GM12875 (cell line): ENCODE results near the gene C10orf95.

Experiments
- H3K4me3 ChIP-seq: one replicate; pipeline ENCODE4 v1.5.1; 2011; ENCODE audit warnings: low read depth, low read length, control low read depth
- CTCF ChIP-seq: IDR thresholded peaks from 2 replicates; pipeline ENCODE4 v1.5.1; 2011; ENCODE audit warnings: low read depth, mild to moderate bottlenecking, control low read depth, inconsistent platforms, low read length, moderate library complexity, borderline replicate concordance; ENCODE audit not compliant: insufficient read depth

The C10orf95 gene

DNA sequence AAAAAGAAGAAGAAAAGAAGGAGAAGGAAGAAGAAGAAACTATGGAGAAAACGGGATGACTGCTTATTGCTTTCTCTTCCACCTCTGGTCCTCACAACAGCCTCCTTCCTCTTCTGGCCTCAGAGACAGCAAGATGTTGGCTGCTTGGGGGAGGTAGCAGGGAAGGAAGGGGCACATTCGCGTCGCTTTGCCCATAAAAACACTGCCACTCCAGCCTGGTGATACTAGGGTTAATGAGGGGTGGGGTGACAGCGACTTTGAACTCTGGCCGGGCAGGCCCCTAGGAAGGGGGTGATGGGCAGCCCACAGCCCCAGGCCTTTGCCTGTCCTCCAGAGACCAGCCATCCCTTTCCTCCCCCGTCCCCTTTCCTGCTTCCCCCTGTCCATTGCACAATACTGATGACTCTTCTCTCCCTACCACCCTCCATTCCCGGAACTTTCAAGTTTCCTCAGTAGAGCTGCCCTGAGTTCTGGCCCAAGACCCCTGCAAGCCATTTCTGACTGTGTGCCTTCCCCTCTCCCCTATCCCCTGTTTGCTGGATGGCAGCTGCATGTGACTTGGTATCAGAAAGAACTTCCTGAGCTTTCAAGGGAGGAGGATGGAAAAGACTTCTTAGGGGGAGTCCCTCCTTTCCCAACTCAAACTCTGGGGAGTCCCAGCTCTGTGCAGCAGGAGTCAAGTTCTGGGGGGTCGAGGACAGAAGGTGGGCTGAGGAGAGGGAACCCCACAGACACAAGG, 16.8 kb downstream of the C10orf95 start:
- no peak for TF ChIP-seq CTCF
- H3K4me3 ChIP-seq = no peak overlapping the region

DNA sequence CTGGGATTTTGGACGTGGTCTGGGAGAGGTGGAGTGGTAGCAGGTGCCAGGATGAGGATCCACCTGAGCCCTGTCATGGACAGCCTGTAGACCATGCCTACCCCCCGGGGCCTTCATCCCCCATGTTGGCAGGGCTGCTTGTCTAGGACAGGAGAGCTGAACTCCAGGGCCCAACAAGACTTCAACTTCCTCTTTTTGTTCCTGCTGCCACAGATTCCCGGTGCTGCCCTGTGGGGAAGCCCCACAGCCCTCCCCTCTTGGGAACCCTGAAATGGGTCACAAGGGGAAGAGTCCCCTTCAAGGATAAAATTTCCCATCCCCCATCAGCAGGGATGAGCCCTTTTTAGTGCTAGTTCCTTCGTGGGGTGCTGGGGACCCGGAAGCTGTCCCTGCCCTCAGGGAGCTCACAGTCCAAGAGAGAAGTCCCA, 17.7 kb downstream of the C10orf95 start:
- H3K4me3 ChIP-seq = no peak overlapping the region
- TF ChIP-seq CTCF = no peak

DNA sequence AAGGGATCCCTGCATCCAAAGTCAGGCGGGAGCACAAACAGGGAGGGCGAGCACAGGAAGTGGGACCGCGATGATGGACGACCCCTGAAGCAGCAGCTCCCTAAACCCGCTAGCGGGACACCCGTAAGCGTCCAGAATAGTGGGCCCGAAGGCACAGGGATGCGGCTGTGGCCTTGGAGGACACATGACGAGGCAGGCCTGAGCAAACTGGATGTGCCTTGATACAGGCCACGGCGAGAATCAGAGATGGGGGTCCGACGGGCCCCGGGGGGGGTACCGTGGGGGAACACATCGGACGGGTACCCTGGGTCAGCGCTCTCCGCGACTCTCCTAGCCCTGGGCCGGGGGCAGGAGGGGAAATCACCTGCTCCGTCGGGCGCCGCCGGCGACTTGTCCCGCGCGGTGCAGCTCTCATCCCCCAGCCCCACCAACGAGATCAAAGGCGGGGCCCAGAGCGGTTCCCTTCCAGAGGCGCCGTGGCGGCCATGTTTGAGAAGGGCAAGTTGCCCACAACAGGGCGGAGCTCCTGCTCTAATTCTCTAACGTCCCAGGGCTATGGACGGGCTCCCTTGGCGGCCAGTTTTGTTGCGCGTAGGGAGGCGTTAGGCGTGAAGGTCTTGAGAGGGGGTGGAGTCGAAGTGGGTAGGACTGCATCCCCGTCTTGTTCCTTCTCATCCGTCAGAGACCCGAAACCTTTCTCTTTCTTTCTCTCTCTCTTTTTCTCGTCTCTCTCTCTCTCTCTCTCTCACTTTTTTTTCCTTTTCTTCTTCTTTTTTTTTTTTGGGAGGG, 19.0 kb downstream of the C10orf95 start, which contains the start of gene CUEDC2:
CUEDC2 (minus strand) TSS at position 413 of the 789 bp plus-strand sequence. CDS start 7,386 bp downstream, outside the sequence.
- H3K4me3 ChIP-seq = peak within 1 kb of the TSS; percentile 83
- TF ChIP-seq CTCF = no peak

DNA sequence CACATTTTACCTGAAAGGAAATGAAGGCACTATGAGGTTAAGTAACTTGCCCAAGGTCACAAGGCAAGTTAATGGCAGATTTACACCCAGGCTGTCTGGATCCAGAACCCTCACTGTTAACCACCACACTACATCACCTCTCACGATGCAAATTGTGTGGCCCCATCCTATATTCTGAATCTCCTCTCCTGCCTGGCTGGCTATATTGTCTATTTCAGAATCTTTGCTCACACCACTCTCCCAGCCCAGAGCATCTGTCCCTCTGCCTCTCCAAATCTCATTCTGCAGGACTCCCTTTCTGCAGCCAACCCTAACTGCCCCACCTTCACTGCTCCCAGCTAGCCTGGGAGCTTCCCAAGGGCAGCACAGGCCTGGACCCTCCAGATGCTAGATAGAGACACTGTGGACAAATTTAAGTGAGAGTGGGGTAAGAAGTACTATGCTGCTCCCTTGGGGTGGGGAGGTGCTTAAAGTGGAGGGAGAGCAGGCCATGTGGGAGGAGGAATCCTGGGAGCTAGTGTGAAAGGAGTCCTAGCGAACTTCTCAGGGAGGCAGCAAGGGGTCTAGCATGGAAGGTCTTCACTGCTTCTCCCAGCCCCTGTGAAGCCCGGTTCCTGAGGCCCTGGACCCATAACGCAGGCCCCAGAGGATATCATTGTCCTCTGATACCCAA, 19.8 kb downstream of the C10orf95 start:
- peak overlapping the region; percentile 83 for H3K4me3 ChIP-seq
- TF ChIP-seq CTCF = no peak

- no peak overlapping the region for H3K4me3 ChIP-seq
- no peak for TF ChIP-seq CTCF
These were observed 21.9 kb downstream of the C10orf95 start for GRCh38 chr10:102429468-102429867.

DNA sequence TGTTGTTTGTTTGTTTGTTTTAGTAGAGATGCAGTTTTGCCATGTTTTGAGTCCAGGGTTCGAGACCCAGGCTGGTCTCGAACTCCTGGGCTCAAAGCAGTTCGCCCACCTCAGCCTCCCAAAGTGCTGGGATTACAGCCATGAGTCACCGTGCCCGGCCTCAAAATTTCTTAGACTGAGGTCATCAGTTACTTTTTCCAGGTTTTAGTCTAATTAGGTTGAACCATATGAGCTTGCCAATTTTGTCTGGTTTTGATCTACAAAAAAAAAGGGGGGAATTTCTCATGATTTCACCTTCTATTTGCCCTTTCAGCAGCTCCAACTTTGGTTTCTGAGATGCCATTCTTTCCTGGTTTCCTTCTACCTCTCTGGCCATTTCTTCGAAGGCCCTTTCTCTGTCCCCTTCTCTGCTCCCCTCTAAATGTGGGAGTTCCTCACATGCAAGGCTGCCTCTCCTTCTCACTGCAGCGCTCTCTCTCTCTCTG, 24.5 kb downstream of the C10orf95 start:
- H3K4me3 ChIP-seq = no peak overlapping the region
- no peak for TF ChIP-seq CTCF
